Stimulated activated CD8-positive, alpha-beta memory T cell treated with anti-CD3 and anti-CD28 coated beads, Interleukin-2, amount 100 ng/mL, for 48 hours (primary cell): Measurements from ENCODE around the gene MED15.
A peak's percentile ranks its signal among the peaks of the same experiment; 100 is the strongest.

Experiments
- DNase-seq, 2 donors: peaks; one replicate each; pipeline ENCODE4 v3.0.0-alpha.2; 2020; ENCODE audit warnings: low read depth in 2 of 2

The MED15 gene

DNA sequence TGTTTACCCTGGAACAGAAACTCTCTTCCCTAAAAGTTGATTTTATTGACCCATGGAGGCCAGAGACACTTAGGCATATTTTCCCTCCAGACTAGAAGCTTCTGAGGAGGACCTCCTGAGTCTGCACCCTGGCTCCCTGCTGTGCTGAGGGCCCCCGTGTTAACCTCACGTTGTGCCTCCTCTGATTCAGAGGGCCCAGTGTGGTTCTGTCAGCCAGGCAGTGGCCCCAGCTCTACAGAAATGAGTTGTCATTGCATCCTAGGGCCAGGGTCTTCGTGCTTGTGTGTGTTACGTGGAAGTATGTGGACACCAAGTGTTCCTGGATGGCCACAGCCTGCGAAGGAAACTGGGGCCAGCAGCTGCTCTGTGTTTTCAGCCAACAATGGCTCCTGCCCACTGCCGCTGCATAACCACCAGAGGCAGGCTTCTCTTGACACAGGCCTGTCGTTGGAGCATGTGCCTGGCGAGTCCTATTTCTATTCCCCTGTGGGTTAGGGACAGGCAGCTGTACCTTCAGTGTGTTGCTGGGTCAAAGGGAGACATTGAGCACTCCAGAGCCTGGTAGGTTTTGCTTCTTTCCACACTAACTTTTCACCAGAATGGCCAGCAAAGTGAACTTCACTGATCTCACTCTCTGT lies 44.5 kb downstream of the MED15 start:
- DNase-seq: peak in 1 of 2 donors; percentile 53

DNA sequence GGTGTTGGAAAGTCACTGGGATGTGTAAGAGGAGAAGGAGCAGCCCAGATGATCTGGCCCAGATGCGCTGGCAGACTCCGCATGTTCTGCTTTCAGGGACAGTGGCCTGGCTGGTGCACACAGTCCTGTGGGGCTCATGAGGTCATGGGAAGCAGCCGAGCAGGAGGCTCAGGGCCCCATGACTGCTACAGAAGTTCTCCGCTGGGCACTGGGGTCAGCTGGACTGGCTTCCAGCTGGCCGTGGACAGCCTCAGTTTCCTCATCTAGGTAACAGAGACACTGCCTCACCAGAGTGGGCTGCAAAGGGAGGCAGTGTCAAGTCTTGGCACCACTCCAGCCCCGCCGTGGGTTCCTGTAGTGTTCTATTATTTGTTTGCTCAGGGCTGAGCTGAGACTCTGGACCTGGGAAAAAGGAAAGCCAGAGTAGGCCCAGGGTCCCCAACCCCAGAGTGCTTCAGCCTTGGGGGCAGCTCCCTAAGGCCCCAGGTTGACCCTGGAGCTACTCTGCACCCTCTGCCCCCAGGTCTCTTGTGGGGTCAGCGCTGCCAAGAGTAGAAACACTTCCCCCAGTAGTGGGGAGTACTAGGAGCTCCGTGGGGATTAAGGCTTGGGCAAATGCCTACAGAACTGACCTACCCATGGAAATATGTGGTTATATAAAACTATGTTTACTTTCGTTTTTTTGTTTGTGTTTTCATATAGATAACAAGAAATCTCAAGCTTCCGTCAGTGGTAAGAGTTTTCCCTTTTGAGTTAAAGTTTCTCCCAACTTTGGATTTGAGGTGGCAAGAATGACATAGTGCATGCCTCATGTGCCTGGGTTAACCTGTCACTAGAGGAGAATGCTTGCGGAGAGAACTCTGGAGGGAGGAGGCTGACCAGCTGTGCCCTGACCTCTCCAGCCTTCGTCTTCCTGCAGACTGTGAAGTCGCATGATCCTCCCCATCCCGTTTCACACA lies 45.3 kb downstream of the MED15 start:
- no peak for DNase-seq

DNA sequence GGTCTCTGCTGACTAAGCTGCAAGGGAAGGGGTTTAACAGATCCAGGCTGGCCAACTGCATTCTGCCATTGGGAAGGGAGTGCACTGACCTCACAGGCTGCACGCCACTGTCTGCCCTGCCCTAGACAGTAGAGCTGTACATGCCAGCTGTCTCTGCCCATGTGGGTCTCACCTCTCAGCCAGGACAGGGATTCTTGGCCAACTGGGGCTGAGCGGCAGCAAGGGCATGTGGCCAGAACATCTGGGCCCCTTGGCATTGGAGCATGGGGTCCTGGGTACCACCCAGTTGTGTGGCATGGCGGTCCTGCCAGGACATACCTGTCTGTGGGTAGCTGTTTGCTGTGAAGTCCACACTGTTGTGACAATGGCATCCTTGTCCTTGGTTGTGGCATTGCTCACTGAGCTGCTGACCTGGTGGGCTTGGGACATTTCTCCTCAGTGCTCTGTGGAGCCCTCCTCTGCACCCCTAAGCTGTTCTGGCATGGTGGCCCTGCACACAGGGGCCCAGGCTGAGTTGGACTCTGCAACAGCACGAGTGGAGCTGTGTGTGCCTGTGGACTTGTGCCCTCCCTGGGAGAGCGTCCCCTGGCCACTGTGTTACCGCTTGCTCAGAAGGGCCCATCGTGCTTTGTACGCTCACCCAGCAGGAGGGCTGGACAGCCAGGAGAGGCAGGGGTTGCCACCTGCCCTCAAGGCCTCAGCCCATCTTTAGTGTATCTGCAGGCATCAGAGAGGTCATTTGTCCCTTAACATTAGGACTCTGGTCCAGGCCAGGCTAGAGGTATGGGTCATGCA lies 46.7 kb downstream of the MED15 start:
- no peak for DNase-seq

DNA sequence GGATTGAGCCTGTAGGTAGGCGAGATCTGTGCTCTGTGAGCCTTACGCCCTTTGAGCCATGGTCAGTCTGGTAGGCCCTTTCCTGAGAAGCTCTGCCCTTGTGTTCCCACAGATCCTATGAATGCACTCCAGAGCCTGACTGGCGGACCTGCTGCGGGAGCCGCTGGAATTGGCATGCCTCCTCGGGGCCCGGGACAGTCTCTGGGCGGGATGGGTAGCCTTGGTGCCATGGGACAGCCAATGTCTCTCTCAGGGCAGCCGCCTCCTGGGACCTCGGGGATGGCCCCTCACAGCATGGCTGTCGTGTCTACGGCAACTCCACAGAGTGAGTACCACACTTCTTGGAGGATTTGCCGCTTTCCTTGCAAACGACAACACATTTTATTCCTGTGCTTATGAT lies 47.4 kb downstream of the MED15 start:
- DNase-seq: no peak

DNA sequence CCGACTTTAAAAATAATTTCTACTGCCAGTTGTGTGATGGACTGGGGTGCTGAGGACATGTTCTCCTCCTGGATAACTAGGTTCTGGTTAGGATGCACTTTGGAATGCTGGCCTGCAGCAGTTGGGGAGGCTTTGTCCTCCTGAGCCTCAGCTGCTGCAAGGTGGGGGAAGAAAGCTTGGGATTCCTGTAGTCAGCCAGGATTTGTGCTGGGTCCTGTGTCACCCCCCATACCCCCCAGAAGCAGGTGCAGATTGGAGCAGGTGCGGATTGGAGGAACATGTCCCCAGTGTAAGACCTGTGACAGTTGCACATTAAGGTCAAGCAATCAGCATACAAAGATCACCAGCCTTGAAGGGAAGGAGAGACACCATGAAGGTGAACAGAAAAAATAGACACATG lies 51.1 kb downstream of the MED15 start:
- no peak for DNase-seq

DNA sequence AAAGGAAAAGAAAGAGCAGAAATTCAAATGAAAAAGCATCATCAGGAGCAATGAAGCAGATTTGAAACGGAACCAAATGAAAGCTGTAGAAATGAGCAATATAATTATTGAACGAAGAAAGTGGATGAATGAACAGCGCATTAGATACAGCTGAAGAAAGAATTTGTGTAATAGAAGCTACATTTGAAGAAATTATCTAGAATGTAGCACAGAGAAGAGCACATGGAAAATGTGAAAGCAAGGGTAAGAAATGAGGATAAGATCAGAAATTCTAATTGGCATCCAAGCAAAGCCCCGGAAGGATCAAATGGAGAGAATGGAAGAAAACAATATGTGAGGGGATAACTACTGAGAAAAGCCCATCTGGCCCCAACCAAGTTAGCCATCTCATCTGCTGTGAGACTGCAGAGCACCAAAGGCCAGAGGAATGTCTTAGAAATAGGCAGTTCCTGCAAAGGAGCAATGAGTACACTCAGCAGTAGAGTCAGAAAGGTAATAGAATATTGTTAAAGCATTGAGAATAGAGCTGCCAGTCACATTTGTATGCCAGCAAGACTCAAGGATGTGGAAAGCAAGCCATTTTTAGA lies 51.9 kb downstream of the MED15 start:
- DNase-seq: no peak

DNA sequence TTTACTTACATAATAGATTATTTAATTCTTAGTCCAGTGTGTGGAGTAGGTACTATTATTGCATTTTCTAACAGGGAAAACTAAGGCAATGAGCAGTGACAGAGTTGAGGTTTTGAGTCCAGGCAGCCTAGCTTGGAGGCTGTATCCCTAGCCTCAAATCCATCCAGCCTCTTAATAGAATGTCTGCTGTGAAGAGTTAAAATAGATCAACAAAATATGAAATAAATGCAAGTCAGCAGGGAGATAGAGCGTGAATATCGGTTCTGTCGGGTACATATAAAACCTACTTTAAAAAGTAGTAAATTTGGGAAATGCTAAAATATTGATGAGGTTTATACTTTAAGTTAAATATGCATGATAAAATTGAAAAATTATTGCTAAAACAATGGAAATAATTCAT lies 53.3 kb downstream of the MED15 start:
- no peak for DNase-seq

DNA sequence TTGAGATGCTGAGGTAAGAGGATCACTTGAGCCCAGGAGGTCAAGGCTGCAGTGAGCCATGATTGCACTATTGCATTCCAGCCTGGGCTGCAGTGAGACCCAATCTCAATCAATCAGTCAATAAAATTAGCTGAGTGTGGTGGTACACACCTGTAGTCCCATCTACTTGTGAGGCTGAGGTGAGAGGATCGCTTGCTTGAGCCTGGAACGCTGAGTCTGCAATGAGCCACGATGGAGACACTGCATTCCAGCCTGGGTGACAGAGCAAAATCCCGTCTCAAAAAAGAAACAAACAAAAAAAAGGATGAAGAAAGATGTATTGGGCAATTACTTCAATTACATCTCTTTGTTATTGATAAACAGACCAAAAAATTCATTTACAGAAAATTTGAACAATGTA lies 54.5 kb downstream of the MED15 start:
- DNase-seq: no peak

DNA sequence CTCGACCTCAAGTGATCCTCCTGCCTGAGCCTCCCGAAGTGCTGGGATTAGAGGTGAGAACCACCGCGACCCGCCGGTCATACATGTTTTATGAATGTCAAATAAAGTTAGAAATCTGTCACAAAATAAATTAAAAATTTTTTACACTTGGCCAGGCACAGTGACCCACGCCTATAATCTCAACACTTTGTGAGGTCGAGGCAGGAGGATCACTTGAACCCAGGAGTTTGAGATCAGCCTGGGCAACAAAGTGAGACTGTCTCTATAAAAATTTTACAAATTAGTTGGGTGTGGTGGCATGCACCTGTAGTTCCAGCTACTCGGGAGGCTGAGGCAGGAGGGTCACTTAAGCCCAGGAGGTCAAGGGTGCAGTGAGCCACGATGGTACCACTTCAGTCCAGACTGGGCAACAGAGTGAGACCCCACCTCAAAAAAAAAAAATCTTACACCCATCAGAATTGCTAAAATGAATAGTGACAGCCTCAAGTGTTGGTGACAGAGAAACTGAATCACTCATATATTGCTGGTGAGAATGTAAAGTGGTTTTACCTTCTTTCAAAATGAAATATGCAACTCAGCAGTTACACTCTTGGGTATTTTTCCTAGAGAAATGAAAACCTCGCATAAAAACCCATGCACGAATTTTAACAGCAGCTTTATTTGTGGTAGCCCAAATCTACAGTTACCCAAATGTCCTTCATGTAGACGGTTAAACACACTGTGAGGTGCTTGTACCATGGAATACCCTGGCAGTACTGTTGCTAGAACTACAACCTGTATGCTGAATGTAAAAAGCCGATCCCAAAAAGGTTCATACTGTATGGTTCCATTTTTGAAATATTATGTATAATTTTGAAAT lies 55.4 kb downstream of the MED15 start:
- no peak for DNase-seq

DNA sequence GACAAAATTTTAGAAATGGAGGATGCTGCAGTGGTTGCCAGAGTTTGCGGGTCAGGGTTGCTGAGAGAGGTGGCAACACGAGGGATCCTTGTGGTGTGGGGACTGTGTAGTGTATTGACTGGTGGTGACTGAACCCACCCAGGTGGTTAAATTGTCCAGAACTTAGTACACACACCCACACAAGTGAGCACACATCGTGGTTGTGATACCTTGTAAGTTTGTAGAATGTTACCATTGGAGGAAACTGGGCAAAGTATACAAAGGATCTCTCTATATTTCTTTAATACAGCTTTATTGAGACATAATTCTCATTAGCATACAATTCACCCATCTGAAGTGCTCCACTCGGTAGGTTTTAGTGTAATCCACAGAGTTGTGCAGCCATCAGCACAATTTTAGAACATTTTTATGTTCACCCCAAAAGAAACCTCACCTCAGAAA lies 56.1 kb downstream of the MED15 start:
- no peak for DNase-seq

DNA sequence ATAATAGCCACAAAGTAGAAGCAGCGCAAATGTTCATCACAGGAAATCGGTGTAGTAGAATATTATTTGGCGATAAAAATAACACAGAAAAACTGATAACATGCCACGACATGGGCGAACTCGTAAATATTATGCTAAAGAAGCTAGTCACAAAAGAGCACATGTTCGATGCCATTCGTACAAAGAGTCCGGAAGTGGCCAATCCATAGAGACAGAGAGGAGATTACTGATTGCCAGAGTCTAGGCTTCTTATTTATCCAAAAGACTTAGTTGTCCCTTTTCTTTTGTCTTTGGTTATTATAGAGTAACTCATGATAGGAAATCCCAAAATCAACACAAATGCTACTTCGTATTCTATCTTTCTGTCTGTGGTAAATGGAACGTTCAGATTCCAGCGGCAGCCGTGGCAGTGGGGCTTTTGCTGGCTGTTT lies 56.5 kb downstream of the MED15 start:
- no peak for DNase-seq

DNA sequence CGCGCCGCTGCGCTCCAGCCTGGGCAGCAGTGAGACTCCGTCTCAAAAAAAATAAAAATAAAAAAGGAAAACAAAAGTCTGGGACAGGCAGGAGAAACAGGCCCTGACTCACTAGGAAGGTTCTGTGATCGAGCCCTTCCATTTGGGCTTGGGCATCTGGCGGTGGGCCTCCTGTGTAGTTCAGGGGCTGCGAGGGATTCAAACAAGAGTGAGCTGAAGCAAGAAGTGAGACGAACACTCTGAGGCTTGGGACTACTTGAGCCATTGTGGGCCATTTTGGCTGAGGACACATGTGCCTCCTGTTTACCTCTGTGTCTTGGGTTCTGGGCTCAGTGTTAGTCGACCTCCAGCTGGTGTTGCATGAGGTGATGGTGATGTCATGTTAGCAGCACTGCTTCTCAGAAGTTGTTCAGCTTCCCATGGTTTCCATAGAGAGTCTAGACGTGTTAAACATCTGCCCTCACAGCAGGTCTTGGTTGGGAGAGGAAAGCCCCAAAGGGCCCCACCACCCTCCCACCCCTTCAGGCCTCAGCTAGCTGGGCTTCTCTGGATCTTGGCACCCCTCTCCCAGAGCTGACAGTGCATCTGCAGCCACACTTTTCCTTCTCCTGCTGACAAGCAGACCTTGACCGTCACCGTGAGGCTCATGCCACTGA lies 57.8 kb downstream of the MED15 start:
- DNase-seq: no peak

DNA sequence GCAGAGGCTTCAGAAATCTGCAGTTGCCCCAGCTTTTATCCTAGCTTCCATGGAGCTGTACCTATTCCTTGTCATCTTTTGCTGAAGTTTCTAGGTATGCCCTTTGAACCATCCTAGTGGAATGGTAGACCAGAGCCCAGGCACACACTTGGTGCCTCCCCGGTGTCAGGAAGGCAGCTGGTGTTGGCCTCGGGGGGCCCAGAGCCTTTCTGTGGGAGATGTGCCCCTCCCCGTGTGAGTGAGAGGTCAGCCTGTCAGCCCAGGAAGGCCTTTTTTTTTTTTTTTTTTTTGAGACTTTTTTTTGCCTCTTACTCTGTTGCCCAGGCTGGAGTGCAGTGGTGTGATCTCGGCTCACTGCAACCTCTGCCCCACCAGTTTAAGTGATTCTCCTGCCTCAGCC lies 58.4 kb downstream of the MED15 start:
- no peak for DNase-seq

DNA sequence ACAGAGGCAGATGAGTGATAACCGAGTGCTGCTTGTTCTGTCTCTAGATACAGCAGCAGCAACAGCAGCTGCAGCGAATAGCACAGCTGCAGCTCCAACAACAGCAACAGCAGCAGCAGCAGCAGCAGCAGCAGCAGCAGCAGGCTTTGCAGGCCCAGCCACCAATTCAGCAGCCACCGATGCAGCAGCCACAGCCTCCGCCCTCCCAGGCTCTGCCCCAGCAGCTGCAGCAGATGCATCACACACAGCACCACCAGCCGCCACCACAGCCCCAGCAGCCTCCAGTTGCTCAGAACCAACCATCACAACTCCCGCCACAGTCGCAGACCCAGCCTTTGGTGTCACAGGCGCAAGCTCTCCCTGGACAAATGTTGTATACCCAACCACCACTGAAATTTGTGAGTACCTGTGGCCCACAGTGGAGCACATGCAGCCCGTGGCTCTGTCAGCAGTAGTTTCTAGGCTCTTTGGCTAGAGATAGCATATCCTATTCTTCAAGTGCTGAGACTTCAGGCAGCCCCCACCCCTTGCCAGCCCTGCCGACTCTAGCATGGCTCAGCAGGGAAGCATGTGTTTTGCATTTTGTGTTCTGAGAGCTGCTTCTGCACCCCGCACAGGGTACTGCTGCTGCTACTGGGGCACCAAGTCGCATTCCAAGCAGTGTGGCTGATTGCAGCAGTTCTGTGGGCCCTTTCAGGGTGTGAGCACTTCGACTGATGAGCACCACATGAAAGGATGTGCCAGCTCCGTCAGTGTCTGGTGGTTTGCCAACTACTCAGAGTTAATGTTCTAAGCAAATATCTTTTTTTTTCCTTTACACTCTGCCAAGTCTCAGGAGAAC lies 59.2 kb downstream of the MED15 start:
- DNase-seq: no peak

DNA sequence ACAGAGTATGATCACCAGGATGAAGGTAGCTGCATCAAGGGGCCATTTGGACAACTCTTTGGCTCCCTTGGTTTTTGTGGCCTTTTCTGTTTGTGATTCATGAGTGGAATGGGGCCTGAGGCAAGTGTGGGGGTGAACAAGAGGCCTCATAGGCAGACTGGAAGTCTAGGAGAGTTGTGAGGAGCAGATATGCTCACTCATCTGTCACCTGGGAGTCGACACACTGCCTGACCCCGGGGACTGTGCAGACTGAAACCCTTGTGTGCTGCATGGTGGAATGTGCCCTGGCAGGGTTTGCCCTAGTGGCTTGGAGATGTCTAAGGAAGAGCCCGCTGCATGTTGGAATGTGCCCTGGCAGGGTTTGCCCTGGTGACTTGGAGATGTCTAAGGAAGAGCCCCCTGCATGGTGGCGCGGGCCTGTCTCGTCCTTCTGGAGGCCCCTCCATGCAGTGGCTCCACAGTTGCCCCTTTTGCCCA lies 60.0 kb downstream of the MED15 start:
- DNase-seq: no peak

DNA sequence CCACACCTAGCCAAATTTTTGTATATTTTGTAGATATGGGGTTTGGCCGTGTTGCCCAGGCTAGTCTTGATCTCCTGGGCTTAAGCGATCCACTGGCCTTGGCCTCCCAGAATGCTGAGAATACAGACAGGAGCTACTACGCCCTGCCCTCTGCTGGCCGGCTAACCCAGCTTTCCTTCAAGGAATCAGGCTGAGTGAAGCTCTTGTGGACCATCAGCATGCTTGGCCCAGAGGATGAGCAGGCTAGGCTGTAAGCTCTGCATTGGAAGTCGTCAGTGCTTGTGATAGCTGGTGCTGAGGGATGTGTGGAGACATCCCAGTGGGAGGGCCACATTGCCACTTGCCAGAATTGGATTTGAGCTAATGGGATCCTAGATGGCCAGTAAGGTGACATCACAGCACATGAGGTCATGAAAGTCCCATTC lies 60.6 kb downstream of the MED15 start:
- DNase-seq: no peak

DNA sequence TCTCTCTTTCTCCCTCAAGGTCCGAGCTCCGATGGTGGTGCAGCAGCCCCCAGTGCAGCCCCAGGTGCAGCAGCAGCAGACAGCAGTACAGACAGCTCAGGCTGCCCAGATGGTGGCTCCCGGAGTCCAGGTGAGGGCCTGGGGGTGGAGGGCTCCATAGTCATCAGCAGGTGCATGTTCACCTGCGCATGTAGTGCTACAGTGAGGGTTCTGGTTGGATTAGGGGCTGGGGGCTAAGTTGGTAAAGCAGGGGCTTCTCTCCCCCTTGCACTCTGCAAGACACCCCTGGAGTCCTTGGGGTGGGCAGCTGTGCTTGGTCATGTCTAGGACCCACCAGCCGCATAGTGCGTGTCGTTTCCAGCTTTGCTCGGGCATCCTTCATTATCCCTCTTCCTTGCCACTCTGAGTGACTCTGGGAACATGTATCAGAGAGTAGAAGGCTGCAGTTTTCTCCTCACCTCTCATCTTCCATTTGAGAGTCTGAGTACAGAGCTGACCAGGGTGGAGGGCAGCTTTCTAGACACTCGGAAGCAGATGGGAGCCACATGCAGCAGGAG lies 61.2 kb downstream of the MED15 start:
- DNase-seq: no peak

DNA sequence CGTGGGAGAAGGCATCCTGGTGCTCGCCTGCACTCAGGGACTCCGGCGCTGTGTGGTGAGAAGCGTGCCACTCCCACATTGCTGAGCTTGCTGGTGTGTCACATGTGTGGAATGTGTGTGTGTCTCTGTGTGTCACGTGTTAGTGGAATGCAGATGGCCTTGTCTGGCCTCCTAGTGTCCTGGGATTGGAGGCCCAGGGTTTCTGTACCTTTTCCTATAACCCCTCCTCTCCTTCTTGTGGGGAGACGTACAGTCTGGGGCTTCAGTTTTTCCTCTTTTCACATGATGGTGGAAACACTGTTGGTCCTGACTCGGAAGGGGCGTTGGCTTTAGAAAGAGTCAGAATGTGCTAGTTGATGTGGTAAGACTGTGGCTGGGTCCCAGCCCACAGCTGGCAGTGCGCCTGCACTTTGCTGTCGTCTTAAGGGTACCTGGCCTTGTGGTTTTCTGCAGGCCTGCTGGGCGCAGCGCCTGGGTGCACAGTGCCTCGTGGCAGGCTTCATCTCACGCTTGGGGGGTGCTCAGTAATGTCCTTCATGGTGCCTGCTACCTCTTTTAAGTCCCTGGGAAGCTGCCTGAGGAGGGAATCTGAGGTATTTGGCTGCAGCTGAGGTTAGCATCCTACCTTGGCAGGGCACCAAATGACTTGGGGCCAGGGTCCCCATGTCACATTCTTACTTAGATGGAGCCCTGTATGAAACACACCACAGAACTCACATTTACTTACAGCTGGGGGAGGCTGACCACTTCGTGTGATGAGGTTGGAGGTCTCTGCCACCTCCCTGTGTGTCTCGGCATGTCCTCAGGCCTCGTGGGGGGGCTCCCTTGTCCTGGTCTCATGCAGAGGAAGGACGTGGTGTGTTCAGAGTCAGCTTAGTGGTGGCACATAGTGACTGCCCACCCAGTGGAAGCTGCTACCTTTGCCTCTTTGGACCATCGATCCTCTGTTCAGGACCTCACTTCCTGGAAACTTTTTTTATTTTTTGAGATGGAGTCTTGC lies 61.9 kb downstream of the MED15 start:
- peak; percentile 54 to 64 for DNase-seq
